Activated CD4-positive, alpha-beta T cell treated with anti-CD3 and anti-CD28 coated beads for 36 hours (primary cell): ENCODE results near the gene MAGED4. TPM values are rescaled to one million over a fixed set of nuclear protein-coding genes. Genes with fewer than 3 reads are reported as not detected.
"Not testable (repeated sequence)": the region's sequence is repeated elsewhere in the genome, so short reads cannot be mapped to it uniquely, and the experiment has no call there.

Experiments
- ATAC-seq: fragments of 200-7000 bp; cut with Tn5 transposase; one replicate; pipeline ENCODE4 v1.10.0; 2021; ENCODE audit warnings: mild to moderate bottlenecking, moderate library complexity
- CTCF ChIA-PET: fragments of 350-600 bp; sonication (Branson Sonifier 250); formaldehyde crosslinking; loops from one replicate; lab custom pipeline; 2021; ENCODE audit warnings: antibody characterized with exemption; lab: Charles Lee
- POLR2A ChIA-PET: fragments of 350-600 bp; sonication (Branson Sonifier 250); formaldehyde crosslinking; loops from one replicate; lab custom pipeline; 2021; ENCODE audit warnings: antibody characterized with exemption, inconsistent platforms; lab: Charles Lee
- DNase-seq: peaks from one replicate; pipeline ENCODE4 v3.0.0-alpha.2; 2020
- H3K27ac Mint-ChIP-seq: one replicate; pipeline ENCODE4 v1.8.0; 2021; ENCODE audit warnings: mixed read lengths
- H3K27me3 Mint-ChIP-seq: one replicate; pipeline ENCODE4 v1.8.0; 2021; ENCODE audit warnings: mixed read lengths
- H3K36me3 Mint-ChIP-seq: one replicate; pipeline ENCODE4 v1.8.0; 2021; ENCODE audit warnings: low read depth, mixed read lengths
- H3K4me1 Mint-ChIP-seq: one replicate; pipeline ENCODE4 v1.8.0; 2021; ENCODE audit warnings: mixed read lengths
- H3K4me3 Mint-ChIP-seq: one replicate; pipeline ENCODE4 v1.8.0; 2021; ENCODE audit warnings: mild to moderate bottlenecking, moderate library complexity, mixed read lengths
- H3K9me3 Mint-ChIP-seq: one replicate; pipeline ENCODE4 v1.8.0; 2021; ENCODE audit warnings: low read depth, mixed read lengths
- intact Hi-C, 2 experiments: fragments of 100-400 bp; cut with DNase I in 1 of 2; cut with micrococcal nuclease in 1 of 2; formaldehyde crosslinking; loops; one replicate each; pipeline versions ENCODE4 v1.14.2 to v1.15.1; 2022 to 2024; cut with DNase I, micrococcal nuclease
- total RNA-seq, 2 experiments: library from RNA; stranded (reverse); gene quantifications; one replicate each; pipeline ENCODE4 v1.2.3, GENCODE V29; 2021

The MAGED4 gene, protein sequence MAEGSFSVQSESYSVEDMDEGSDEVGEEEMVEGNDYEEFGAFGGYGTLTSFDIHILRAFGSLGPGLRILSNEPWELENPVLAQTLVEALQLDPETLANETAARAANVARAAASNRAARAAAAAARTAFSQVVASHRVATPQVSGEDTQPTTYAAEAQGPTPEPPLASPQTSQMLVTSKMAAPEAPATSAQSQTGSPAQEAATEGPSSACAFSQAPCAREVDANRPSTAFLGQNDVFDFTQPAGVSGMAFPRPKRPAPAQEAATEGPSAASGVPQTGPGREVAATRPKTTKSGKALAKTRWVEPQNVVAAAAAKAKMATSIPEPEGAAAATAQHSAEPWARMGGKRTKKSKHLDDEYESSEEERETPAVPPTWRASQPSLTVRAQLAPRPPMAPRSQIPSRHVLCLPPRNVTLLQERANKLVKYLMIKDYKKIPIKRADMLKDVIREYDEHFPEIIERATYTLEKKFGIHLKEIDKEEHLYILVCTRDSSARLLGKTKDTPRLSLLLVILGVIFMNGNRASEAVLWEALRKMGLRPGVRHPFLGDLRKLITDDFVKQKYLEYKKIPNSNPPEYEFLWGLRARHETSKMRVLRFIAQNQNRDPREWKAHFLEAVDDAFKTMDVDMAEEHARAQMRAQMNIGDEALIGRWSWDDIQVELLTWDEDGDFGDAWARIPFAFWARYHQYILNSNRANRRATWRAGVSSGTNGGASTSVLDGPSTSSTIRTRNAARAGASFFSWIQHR
- 1 to 10 TPM in 1 of 2 experiments, under 1 TPM in 1; 0.95 to 1.6 TPM for total RNA-seq

DNA sequence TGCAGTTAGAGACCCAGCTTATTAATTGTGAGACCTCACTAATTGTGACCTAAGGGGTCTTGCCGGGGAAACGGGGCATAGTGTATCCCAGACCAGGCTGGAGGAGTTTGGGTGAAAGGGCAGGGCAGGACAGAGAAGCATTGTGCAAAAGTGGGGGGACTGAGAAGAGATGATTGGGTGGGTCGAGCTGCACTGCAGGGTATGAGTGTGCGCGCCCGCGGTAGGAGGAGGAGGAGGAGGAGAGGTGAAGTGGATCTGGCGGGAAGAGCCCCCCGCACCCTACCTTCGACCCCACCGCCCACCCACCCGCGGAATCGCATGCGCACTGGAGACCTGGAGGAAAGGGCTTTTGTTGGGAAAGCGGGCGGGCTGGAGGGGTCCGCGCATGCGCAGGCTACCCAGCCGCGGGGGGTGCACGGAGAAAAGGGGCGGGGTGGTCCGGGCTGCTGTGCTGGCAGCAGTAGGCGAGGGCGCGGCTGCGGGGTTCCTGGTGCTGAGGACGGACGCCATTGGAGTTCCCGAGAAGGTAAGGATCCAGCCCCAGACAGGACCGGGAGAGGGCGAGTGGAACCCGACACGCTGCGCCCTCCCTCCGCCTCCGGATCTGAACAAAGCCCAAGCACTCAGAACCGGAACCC, at the start of gene MAGED4:
Gene MAGED4, plus strand, starts transcription at position 449 of the 638 bp plus-strand sequence. CDS start 1,035 bp downstream, outside the sequence.
- H3K27me3 Mint-ChIP-seq, intact Hi-C loops, ATAC-seq, H3K4me1 Mint-ChIP-seq, H3K9me3 Mint-ChIP-seq, CTCF ChIA-PET, POLR2A ChIA-PET, H3K36me3 Mint-ChIP-seq, H3K27ac Mint-ChIP-seq, DNase-seq, H3K4me3 Mint-ChIP-seq: not testable (repeated sequence)

DNA sequence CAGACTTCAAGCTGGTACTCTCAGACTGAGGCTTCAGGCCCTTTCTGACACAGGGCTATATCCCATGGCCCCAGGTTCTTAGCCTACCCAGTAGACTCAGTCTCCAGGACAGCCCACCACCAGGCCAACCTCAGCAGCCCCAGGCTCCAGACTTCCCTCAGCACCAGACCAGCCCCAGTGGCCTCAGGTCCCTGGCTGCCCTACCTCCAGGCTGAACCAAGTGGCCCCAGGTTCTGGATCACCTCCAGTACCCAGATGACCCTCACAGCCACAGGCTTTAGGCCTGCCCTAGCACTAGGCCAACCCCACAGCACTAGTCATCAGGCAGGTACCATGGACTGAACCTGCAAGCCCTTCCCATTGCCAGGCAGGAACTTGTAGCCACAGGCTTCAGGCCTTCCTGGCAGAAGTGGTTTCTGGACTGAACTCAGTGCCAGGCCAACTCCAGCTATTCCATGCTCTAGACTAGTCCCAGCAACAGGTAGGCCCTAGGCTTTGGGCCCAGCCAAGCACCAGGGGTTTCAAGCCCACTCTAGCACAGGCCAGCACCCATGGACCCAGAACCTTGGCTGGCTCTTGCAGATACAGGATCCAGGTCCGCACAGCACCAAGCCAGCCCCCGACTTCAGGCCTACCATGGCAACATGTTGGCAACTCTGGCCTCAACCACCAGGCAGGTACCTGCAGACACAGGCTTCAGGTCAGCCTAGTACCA, 45.7 kb upstream of the MAGED4 start:
- no peak for DNase-seq
- H3K36me3 Mint-ChIP-seq = no peaks in the 10 kb centered on the region
- CTCF ChIA-PET = no interaction called here
- H3K9me3 Mint-ChIP-seq = no peaks in the 10 kb centered on the region
- ATAC-seq = no peak
- no peaks in the 10 kb centered on the region for H3K4me1 Mint-ChIP-seq
- no peaks in the 10 kb centered on the region for H3K27me3 Mint-ChIP-seq
- no peak overlapping the region for H3K27ac Mint-ChIP-seq
- POLR2A ChIA-PET = no interaction called here
- intact Hi-C loops = no loop called here
- H3K4me3 Mint-ChIP-seq = no peak overlapping the region

DNA sequence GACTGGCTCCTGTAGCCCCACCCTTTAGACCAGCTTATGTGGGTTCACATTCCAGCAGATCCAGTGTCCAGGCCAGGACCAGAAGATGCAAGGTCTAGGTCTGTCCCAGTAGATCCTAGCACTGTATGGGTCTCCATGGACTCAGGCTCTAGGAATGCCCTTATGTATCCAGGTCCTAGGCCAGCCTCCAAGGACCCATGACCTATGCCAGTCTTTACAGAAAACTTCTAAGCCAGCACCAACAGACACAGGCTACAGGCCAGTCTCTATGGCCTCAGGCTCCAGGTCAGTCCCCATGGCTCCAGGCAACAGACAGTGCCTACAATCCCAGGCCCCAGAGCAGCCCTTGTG, 45.2 kb upstream of the MAGED4 start:
- H3K27ac Mint-ChIP-seq = no peak overlapping the region
- no peak overlapping the region for H3K4me3 Mint-ChIP-seq
- CTCF ChIA-PET = no interaction called here
- DNase-seq (no peak), ATAC-seq (no peak)
- POLR2A ChIA-PET = no interaction called here
- H3K9me3 Mint-ChIP-seq = no peaks in the 10 kb centered on the region
- intact Hi-C loops = no loop called here
- H3K4me1 Mint-ChIP-seq = no peaks in the 10 kb centered on the region
- H3K36me3 Mint-ChIP-seq = no peaks in the 10 kb centered on the region
- H3K27me3 Mint-ChIP-seq = no peaks in the 10 kb centered on the region

DNA sequence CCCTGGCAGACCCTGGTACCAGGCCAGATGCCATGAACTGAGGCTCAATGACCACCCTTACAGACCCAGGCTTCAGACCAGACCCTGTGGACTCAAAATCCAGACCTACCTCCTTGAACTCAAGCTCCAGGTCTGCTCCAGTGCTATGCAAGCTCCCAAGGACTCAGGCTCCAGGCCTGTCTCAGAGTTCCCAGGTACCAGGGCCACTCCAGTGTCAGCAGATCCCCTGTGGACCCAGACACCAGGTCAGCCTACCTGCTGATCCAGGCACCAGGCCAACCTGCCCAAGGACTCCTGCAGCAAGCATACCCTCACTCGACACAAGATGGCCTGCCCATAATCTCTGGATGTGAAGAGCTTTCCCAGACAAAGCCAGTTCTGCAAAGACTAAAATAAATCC, 44.7 kb upstream of the MAGED4 start:
- DNase-seq (no peak), ATAC-seq (no peak)
- no peaks in the 10 kb centered on the region for H3K27me3 Mint-ChIP-seq
- no peak overlapping the region for H3K4me3 Mint-ChIP-seq
- no peaks in the 10 kb centered on the region for H3K9me3 Mint-ChIP-seq
- CTCF ChIA-PET = no interaction called here
- no peak overlapping the region for H3K27ac Mint-ChIP-seq
- POLR2A ChIA-PET = no interaction called here
- intact Hi-C loops = no loop called here
- H3K36me3 Mint-ChIP-seq = no peaks in the 10 kb centered on the region
- no peaks in the 10 kb centered on the region for H3K4me1 Mint-ChIP-seq

DNA sequence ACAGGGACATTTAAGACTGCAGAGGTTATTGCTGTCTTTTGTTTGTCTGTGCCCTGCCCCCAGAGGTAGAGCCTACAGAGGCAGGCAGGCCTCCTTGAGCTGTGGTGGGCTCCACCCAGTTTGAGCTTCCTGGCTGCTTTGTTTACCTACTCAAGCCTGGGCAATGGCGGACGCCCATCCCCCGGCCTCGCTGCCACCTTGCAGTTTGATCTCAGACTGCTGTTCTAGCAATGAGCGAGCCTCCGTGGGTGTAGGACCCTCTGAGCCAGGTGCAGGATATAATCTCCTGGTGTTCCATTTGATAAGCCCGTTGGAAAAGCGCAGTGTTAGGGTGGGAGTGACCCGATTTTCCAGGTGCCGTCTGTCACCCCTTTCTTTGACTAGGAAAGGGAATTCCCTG, 34.0 kb upstream of the MAGED4 start:
- POLR2A ChIA-PET = not testable (repeated sequence)

DNA sequence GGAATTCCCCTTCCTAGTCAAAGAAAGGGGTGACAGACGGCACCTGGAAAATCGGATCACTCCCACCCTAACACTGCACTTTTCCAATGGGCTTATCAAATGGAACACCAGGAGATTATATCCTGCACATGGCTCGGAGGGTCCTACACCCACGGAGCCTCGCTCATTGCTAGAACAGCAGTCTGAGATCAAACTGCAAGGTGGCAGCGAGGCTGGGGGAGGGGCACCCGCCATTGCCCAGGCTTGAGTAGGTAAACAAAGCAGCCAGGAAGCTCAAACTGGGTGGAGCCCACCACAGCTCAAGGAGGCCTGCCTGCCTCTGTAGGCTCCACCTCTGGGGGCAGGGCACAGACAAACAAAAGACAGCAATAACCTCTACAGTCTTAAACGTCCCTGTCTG, 24.5 kb upstream of the MAGED4 start:
- H3K4me1 Mint-ChIP-seq, H3K4me3 Mint-ChIP-seq, ATAC-seq, H3K27me3 Mint-ChIP-seq, DNase-seq, POLR2A ChIA-PET, H3K36me3 Mint-ChIP-seq, H3K9me3 Mint-ChIP-seq, H3K27ac Mint-ChIP-seq, CTCF ChIA-PET, intact Hi-C loops: not testable (repeated sequence)

More for the DNA sequence above, 34.0 kb upstream of the MAGED4 start:
- H3K9me3 Mint-ChIP-seq, DNase-seq, intact Hi-C loops, CTCF ChIA-PET, H3K27me3 Mint-ChIP-seq, H3K36me3 Mint-ChIP-seq, H3K27ac Mint-ChIP-seq, H3K4me1 Mint-ChIP-seq, ATAC-seq, H3K4me3 Mint-ChIP-seq: not testable (repeated sequence)

DNA sequence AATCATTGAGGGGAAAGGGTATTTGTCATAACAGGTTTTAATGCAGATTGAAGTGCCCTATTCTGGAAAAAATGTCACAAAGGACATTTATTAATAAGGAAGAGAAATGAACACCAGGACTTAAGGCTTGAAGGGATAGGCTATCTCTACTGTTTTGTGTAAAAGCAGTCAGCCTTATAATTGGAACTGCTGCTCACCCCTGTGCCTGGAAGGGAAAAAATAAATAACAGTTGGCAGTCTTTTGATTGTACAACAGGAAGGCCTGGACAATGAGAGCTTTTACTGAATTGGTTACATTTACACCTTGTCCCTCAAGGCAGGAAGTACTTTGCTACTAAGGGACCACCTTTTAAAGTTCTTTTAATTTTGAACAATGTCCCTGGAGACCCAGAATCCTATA, 17.8 kb upstream of the MAGED4 start:
- peaks cover 5% of the 10 kb centered on the region for H3K27me3 Mint-ChIP-seq
- DNase-seq (no peak), ATAC-seq (no peak)
- intact Hi-C loops = no loop called here
- ChIA-PET CTCF (no interaction called here), POLR2A (no interaction called here)
- H3K4me3 Mint-ChIP-seq = no peak overlapping the region
- H3K9me3 Mint-ChIP-seq = peaks cover under 1% of the 10 kb centered on the region
- no peak overlapping the region for H3K27ac Mint-ChIP-seq
- H3K36me3 Mint-ChIP-seq = no peaks in the 10 kb centered on the region
- no peaks in the 10 kb centered on the region for H3K4me1 Mint-ChIP-seq

DNA sequence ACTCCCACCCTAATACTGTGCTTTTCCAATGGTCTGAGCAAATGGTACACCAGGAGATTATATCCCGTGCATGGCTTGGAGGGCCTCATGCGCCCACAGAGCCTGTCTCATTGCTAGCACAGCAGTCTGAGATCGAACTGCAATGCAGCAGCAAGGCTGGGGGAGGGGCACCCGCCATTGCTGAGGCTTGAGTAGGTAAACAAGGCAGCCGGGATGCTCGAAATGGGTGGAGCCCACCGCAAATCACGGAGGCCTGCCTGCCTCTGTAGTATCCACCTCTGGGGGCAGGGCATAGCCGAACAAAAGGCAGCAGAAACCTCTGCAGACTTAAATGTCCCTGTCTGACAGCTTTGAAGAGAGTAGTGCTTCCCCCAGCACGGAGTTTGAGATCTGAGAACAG, 13.6 kb upstream of the MAGED4 start:
- POLR2A ChIA-PET, ATAC-seq, H3K36me3 Mint-ChIP-seq, intact Hi-C loops, DNase-seq, H3K27ac Mint-ChIP-seq, CTCF ChIA-PET, H3K4me3 Mint-ChIP-seq, H3K9me3 Mint-ChIP-seq, H3K4me1 Mint-ChIP-seq: not testable (repeated sequence)
- peaks cover 16% of the 10 kb centered on the region for H3K27me3 Mint-ChIP-seq

DNA sequence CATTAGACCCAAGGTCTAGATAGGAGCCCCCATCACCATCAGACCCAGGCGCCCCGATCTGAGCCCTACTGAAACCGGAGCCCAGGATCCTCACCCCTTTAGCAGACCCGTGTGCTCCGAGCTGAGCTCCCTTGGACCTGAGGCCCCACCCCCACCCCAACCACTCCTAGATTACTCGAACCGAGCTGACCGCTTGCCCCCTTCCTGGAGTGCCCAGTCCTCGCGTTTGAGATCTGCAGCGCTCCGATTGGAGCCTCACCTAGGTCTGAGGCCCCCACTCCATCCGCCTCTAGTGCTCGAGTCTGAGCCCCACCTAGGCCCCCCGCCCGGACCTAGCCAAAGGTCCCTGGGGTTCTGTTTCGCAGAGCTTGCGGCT, 378 bp downstream of the MAGED4 start:
- H3K27me3 Mint-ChIP-seq, H3K4me1 Mint-ChIP-seq, DNase-seq, H3K9me3 Mint-ChIP-seq, intact Hi-C loops, H3K4me3 Mint-ChIP-seq, ATAC-seq, H3K27ac Mint-ChIP-seq, CTCF ChIA-PET, H3K36me3 Mint-ChIP-seq, POLR2A ChIA-PET: not testable (repeated sequence)

DNA sequence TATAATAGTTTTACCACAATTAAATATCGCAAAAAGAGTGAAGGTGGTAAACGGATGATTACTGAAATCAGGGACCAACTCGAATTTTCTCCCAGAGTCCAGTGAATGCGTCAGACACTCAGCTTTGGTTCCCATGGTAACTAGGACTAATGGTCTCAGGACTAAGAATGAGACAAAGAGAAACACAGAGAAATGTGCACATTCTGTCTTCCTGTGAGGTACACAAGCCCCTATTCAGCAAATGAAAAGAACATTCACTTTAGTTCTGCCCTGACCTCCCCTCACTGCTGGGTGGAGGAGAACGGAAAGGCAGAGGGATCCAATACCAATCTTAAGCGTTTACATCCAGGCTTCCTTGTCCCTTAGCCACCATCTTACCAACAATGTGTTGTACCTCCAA, 26.7 kb downstream of the MAGED4 start:
- H3K27me3 Mint-ChIP-seq = peaks cover 10% of the 10 kb centered on the region
- H3K36me3 Mint-ChIP-seq, H3K9me3 Mint-ChIP-seq, H3K27ac Mint-ChIP-seq, DNase-seq, H3K4me3 Mint-ChIP-seq, CTCF ChIA-PET, ATAC-seq, POLR2A ChIA-PET, intact Hi-C loops, H3K4me1 Mint-ChIP-seq: not testable (repeated sequence)

DNA sequence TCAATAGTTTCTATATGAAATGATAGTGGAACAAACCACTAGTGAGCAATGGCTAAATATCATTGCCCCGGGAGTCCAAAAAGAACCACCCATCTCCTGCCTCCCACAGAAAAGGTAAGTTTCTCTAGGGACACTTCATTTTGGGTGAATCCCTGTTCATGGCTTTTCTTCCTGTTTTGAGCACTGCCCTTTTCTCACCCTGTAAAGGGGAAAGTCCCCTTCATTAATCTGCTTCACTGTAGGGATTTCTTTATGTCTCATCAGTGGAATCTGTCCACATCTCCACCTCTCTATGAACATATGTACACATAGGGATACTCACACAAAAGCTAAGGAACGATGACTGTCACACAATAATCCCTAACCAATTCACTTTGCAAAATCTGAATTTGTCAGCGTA, 28.6 kb downstream of the MAGED4 start:
- no peaks in the 10 kb centered on the region for H3K9me3 Mint-ChIP-seq
- CTCF ChIA-PET = no interaction called here
- ATAC-seq (no peak), DNase-seq (no peak)
- peaks cover 10% of the 10 kb centered on the region for H3K27me3 Mint-ChIP-seq
- intact Hi-C loops = no loop called here
- no peak overlapping the region for H3K27ac Mint-ChIP-seq
- H3K36me3 Mint-ChIP-seq = no peaks in the 10 kb centered on the region
- POLR2A ChIA-PET = no interaction called here
- H3K4me1 Mint-ChIP-seq = no peaks in the 10 kb centered on the region
- H3K4me3 Mint-ChIP-seq = no peak overlapping the region
